Measurements from ENCODE around the gene LMF1.

The LMF1 gene

DNA sequence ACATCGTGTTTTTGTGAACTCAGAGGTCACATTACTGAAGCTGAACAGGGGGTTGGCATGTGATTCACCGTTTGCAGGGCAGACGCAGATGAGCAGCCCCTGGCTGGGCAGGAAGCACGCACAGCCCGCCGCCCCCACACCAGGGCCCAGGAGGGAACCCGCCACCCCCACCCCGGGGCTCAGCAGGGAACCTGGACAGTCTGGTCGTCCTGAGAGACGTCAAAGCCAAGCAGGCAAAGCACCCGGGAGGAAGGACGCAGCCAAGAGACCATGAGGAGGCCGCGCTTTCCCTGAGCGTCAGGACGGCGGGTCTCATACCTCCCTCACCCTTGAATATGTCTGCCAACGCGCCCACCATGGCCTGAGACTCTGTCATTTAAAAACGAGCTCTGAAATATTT lies 60.6 kb downstream of the LMF1 start:
- DNase-seq, result no peak

DNA sequence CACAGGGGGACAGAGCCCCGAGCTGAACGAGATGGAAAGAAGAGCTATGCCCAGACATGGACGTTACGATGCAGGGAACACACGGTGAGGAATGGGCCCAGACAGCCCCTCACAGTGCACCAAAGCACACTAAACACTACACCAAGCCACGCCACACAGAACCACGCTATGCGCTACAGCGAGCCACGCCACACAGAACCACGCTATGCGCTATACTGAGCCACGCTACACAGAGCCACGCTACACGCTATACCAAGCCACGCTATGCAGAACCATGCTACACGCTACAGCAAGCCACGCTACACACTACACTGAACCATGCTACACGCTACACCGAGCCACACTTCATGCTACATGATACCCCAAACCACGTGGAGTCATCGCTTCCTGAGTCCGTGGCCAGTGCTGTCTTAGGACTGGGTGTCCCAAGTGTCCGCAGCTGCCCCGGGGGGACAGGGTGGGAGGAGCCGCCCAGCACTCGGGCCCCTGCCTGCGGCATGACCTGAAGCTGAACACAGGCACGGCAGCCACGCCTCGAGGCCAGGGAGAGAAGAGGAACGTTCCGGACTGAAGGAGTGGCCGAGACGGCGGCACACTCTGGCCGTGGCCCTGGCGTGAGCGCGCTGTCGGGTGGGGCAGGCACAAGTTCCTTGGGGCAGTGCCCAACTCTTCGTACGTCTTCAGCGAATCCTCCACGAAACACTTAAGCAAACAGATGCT lies 61.3 kb downstream of the LMF1 start:
- no peak for DNase-seq

DNA sequence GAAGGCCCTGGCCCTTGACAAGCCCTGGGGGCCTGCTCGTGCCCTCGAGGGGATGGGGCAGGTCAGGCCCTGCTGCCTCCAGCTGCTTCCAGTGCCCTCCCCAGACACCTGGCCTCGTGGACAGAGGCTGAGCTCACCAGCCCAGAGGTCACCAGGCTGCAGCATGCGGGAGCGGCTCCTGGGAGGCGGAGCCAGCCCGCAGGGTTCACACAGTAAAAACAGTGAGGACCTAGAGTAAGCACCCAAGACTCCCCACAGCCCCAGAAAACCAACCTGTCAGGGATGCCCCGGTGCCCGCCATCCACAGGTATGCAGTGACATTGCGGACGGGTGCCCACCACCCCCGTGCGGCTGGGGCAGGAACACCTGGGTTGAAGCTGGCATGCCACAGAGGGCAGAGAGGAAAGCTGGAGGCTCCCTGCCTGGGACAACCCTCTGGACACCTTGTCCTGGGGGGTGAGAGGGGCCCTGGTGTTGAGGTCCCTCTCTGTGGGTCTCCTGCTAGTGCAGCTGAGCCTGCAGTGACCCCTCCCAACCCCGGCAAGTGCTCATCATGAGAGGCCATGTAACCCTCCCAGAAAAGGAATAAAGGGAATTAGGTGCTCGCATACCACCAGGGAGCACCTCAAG lies 62.1 kb downstream of the LMF1 start:
- DNase-seq, result no peak

DNA sequence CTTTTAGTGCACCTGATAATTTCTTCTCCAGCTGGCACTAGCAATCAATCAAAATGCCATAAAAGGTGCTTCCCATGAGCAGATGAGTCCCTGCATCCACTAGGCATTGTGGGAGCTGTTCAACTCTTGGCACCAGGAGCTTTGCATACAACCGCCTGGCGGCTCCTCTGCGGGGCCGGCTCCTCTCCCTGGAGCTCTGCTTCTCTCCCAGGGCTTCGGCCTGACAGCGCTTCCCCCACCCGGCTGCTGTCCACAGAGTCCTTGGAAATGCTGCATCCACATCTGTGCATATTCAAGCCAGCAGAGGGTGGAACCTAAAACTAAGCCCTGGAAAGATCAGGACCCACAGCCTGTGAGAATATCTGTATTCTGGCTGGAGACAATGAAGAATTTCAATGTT lies 62.9 kb downstream of the LMF1 start:
- DNase-seq, result no peak

DNA sequence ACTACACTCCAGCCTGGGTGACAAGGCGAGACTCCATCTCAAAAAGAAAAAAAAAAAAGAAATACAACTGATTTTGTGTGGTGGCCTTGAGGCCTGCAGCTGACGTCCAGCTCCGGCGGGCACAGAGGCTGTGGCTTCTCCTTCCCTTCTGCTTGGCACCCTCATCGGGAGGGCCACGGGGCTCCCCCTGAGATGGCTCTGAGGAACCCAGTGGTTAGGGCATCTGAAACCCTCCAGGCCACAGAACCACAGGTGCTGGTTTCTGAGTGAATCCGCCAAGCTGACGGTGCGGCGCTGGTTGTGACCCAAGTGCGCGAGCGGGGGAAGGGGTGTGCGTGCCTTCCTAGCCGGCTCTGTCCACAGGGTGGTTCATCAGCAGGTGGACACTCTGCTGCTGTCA lies 63.4 kb downstream of the LMF1 start:
- DNase-seq, result no peak

DNA sequence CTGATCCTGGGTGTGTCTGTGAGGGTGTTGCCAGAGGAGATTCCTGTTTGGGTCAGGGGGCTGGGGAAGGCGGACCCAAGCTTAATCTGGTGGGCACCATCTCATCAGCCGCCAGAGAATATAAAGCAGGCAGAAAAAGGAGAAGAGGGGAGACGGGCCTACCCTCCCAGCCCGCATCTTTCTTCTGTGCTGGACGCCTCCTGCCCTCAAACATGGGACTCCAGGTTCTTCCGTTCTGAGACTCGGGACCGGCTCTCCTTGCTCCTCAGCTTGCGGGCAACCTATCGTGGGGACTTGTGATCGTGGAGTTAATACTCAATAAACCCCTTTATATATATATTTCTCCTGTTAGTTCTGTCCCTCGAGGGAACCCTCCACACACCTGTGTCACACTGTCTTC lies 64.5 kb downstream of the LMF1 start:
- no peak for DNase-seq

DNA sequence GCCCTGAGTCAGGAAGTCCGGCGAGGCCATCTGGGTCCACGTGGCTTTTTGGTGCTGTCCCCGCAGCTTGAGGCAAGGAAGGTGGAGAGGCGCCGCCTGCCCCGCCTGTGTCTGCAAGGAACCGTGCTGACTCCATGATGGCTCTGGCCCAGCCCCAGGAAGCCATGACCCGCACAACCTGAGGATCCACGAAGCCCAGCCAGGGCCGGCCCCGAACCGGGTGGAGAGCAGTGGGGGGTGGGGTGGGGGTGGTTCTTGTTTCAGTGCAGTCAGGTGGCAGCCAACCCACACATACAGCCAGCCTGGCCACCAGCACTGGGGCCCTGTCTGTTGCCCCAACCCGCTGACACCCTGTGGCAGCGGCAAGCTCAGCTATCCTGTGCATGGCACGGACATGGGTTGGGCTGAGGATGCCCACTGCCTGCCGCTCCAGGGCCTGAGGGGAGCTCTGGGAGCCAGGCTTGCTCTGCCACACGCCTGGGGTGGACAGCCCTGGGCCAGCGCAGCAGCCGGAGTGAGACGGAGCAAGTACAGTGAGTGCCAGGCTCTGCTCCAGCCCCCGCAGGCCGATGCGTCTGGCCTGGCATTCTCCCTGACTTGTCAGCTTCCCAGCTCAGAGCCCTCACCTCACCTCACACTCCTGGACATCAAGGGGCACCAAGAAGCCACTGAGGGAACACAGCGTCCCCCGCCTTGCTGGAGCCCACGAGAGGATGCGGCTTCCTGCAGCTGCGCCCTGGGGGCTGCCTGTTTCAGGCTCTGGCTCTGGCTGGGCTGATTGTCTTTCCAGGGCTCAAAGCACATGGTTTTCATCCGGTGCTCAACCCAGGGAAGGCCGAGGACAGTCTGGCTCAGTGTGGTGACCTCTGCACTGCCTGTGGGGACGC lies 68.8 kb downstream of the LMF1 start:
- no peak for DNase-seq

DNA sequence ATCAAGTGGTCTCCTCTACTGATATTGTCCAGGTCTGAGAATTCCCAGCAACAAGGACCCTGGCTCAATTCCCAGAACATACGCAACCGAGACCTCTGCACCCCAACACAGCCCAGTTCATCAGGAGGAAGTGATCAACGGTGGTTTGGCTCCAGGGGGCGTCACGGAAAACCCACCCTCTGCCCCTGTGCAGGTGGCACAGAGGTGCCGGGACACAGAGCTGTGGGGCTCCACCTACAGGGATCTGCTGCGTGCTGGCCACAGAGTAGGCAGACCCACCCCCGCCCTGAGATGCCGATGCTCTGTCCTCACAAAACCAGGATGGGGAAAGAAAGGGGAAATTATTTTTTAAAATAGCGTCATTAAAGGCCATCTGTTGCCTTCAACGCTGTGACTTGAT lies 69.6 kb downstream of the LMF1 start:
- DNase-seq, result no peak

DNA sequence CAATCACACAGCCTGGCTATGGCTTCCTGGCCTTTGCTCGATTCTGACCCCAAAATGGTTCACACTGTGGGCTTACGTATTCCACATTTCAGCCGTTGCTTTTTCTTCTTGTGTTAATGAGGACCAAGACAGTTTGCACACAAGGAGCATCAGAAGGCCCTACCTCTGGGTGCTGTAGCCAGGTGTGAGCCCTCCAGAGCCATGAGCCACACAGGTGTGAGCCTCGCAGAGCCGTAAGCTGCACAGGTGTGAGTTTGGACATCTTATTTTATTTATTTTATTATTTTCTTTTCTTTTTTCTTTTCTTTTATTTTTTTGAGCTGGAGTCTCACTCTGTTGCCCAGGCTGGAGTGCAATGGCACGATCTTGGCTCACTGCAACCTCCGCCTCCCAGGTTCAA lies 70.6 kb downstream of the LMF1 start:
- DNase-seq, result no peak

DNA sequence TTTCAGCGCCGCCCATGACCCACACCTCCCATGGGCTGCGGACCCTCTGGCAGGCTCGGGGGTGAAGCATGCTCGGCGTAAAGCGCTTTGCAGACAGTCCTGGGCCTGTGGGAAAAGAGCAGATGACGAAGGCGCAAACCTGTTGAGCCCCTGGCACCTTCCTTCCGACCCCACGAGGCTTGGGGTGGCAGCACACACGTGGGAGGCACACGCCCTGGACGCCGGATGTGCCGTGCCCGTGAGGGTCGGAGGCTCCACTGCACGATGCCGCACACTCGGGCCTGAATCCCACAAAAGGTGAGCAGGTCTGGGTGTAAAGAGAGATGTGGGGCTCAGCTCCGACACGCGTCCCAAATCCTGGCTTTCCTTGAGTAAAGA lies 71.1 kb downstream of the LMF1 start:
- no peak for DNase-seq

DNA sequence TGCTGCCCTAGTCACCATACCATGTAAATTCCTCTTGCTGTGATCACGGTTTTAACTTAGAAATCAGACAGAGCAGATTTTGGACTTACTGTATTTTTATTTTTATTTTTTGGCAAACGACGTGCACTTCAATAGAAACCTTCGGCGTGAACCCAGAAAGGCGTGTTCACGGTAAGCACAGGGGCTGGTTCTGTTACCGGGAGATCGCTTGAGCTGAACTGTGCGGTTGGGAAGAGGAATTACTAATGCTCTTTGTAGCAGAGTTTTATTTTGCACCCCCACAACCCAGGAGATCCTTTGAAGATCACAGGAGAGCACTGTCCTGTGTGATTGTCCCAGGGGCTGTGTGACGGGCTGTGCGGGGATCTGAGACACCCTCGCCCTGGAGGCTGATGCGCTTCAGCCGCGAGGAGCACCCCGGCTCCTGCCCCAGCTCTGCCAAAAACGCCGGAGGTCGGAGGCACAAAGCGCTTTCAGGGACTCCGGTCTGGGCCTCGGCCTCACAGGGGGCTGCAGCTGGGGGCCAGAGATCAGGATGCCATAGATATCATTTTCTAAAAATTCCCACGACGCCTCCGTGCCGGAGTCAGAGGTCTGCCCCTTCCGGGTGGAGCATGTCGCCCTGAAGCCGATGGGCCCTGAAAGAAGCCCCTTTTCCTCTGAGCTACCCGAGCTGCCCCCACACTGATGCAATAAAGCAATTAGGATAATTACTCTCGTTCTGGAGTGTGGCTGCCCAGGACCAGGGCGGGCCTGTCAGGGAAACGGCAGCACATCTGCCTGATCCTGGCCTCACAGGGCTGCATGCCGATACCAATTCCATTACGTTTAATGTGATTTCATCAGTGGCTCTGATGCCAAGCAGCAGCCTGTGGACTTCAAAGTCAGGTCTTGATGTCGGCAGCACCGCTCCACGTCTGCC lies 71.8 kb downstream of the LMF1 start:
- no peak for DNase-seq

DNA sequence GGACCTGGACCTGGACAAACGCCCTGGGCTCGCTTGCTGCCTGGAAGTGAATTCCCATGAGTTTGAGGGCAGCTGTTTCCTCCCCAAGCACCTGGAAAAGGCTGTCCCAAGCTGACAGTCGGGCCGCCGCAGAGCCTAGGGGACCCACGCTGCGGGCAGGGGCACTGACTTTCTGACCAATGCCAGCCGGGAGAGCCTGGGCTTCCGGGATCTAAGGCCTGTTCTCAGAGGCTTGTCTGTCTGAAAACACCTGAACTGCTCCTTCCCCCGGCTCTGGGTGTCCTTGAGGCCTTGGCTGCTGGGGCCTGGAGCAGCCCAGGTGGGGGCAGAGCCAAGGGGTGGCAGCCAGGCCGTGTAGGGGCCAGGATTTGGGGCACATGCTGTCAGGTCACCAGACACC lies 72.6 kb downstream of the LMF1 start:
- DNase-seq, result no peak

DNA sequence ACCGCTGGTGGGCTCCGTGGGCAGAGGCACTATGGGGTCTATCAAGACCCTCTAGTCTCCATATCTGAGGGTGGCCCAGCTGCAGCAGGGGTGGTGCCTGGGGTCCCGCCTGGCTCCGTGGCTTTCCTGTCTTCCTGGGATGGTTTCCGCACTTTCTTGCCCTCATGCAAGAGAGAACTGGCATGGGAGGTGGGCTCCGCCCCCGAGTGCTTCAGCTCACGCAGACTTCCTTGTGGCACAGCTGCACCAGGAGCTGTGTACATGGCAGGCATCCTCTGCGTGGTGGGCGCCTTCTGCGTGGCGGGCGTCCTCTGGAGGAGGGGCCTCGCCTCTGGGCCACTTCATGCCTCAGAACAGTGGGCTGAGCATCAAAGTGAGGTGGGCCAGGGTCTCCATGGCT lies 73.1 kb downstream of the LMF1 start:
- no peak for DNase-seq

DNA sequence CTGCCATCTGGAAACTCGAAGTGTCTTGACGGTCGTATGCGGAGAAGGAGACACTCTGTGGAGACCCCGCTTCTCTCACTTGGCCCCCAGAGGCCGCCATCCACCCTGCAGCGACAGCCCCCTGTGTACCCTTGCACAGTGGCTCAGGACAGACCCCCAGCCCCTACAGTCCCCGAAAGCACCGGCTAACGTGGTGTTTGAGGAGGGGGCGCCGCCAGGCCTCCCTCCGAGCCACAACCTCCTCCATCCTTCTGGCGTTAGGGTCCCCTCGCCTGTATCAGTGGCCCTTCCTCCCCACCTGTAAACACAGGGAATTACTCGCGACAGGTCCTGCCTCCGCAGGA lies 73.6 kb downstream of the LMF1 start:
- DNase-seq, result no peak

DNA sequence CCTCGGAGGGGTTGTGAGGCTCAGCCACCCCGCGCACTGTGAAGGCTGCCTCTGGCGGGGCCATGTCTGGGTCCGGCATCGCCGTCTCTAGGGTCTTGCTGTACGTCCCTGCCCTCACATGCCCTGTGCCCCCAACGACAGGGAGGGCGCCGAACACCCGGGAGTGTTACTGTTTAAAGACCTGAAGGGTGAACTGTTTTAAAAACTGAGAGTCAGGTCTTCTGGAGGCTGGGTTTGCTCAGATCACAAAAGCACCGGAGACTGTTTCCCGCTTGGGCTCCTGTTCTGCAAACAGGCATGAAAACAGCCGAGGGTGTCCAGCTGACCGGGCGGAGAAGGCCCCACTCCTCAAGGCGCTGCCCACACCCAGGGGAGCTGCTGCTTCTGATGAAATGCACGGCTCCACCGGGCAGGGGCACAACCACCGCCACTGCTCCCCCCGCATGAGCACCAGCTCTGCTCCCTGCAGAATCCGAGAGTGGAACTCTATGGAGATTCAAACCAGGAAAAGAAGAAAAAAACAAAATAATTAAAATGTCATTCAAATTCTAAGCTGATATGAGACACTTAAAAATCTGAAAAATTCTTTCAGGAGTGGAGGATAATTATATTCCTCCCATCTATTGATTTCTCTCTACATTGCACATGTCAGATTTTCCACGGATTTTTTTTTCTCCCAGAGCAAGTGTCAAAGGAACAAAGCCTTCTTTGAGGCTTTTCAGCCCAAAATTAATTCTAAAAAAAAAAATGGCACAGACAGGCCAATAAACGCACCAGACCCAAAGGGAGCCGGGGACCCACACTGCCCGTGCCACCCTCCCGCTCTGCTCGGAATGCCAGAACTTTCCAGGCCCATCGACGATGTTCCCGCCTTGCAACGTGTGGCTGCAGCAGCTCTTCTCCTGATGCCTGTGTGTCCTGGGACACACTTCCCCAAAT lies 74.3 kb downstream of the LMF1 start:
- no peak for DNase-seq

DNA sequence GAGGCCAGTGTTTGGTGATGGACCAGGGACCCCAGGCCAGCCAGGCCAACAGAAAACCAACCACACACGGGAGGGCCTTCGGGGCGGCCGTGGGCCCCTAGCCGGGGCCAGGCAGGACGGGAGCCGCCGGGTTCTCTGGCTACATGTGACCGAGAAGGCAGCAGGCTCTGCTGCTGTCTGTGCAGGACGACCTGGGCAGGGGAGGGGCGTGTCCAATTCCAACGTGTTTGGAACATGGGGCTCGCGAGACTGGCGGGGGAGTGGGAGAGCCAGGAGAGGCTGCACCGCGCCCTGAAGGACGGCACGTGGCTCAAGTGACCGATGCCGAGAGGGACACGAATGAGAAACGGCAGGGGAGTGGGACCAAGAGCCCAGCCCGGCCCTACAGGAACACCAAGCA lies 75.4 kb downstream of the LMF1 start:
- no peak for DNase-seq

DNA sequence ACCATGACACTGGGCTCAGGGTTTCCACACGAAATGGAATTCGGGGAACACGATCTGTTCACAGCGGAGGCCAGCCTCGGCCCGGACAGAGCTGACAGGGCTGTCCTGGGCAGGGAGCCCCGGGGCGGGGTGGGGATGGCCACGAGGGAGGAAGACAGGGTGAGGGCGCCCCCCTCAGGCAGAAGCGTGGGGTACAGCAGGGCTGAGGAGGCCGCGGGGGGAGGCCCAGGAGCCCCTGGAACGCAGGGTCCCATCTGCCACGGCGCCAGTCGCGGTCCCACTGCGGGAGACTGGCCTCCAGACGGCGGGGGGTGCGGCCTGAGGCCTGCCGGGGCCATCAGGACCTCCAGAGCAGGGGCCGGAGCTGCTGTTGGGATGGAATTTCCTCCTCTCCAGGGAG lies 75.9 kb downstream of the LMF1 start:
- no peak for DNase-seq

DNA sequence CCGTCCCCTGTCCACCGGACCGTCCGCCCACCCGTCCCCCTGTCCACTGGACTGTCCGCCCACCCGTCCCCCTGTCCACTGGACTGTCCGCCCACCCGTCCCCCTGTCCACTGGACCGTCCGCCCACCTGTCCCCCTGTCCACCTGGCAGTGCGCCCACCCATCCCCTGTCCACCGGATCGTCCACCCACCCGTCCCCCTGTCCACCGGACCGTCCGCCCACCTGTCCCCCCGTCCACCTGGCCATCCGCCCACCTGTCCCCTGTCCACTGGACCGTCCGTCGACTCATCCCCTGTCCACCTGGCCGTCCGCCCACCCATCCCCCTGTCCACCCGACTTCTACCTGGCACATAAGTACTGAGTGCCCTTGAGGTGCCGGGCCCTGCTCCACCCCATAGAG lies 76.6 kb downstream of the LMF1 start:
- no peak for DNase-seq

DNA sequence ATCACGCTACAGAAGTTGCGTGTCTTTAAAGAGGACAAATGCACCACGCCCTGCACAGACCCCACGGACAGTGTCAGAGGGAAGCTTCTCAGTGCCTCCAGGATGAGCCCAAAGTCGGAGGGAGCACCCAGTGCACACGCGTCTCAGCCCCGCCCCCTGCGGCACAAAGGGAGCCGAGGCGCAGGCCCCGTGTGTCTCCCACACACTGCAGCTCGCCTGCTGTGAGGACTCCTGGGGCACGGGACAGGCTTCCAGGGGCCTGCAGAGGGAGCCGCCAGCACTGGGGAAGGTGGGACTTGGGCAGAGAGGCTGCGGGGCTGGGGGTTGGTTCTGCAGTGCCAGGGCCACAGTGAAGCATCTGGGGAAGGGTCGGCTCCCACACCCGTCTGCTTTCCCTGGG lies 77.4 kb downstream of the LMF1 start:
- no peak for DNase-seq

DNA sequence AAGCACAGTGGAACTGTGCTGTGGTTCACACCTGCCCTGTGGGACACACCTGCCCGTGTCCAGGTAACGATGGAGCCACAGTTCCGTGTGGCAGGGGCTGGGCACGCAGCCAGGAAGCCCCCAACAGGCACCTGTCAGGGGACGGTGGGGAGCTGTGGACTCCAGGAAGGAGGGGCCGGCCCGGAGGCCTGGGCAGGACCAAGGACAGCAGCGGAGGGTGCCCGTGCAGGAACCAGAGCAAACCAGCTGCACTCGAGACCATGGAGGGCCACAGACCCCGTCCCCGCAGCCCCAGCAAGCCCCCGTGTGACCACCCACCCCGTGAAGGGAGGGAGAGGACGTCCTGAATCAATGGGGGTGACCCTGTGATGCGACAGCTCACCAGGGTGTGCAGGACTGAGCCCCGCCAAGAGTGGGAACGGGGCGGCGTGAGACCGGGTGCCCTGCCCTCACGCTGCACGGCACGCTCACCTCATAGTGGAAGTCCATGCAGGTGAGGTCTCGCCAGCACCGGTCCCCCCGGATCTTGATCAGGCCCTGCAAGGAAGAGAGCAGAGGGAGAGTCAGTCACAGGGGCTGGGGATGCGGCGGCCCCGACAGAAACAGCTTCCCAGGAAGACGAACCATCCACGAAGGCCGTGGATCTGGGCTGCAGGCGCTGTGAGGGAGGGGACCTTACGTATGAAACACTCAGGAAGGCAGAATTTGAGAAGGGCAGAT lies 78.1 kb downstream of the LMF1 start:
- DNase-seq, result no peak

DNA sequence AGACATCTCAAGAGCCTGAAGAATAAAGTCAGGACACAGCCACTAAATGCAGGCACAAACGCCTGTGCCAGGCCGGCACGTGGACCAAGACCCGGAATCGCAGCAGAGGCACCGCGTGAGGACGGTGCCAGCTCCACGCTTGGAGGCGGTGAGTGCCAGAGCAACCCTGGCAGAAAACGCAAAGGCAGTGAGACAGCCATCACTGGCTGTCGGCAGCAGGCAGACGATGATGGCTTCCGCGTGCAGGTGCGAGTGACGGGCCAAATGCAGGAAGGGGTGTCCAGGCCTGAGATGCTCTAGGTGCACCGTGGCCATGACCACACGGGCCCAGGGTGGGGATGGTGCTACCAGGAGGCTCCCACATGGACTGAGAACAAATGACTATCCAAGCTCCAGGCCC lies 78.8 kb downstream of the LMF1 start:
- DNase-seq, result no peak
